Astrocyte (in vitro differentiated cells and primary cell): ENCODE results near the gene NBPF3.
"Not testable (repeated sequence)": the region's sequence is repeated elsewhere in the genome, so short reads cannot be mapped to it uniquely, and the experiment has no call there.

Experiments used
- CTCF ChIP-seq: IDR thresholded peaks from 2 replicates; pipeline ENCODE4 v1.5.1; 2011; ENCODE audit warnings: low read depth, mild to moderate bottlenecking, inconsistent platforms, low read length, moderate library complexity; ENCODE audit not compliant: insufficient read depth
- EZH2 ChIP-seq: IDR thresholded peaks from 2 replicates; pipeline ENCODE4 v1.6.1; 2012; ENCODE audit warnings: mild to moderate bottlenecking, low read length, inconsistent platforms; ENCODE audit not compliant: insufficient read depth

DNA sequence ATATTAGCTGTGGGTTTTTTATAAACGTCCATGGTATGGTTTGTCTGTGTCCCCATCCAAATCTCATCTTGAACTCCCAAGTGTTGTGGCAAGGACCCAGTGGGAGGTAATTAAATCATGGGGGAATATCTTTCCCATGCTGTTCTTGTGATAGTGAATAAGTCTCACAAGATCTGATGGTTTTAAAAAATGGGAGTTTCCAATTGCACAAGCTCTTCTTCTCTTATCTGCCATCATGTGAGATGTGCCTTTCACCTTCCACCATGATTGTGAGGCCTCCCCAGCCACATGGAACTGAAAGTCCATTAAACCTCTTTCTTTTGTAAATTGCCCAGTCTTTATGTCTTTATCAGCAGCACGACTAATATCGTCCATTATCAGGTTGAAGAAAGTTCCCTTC is 30.0 kb upstream of the NBPF3 start:
- TF ChIP-seq CTCF, EZH2: not testable (repeated sequence)
